Type B pancreatic cell (in vitro differentiated cells): ENCODE data around the gene RPS6KA1. TPM values are rescaled to one million over a fixed set of nuclear protein-coding genes. Genes with fewer than 3 reads are reported as not detected.

Experiments used
- DNase-seq: peaks from one replicate; pipeline ENCODE4 v3.0.0; 2021; ENCODE audit warnings: mixed read lengths; ENCODE audit not compliant: unreplicated experiment; ENCODE audit errors: extremely low spot score
- H3K27ac Mint-ChIP-seq: 2 replicates; pipeline ENCODE4 v1.8.0; 2021; ENCODE audit warnings: mild to moderate bottlenecking, mixed read lengths
- H3K27me3 Mint-ChIP-seq: 2 replicates; pipeline ENCODE4 v1.8.0; 2021; ENCODE audit warnings: mixed read lengths
- H3K36me3 Mint-ChIP-seq: 2 replicates; pipeline ENCODE4 v1.8.0; 2021; ENCODE audit warnings: mixed read lengths
- H3K4me1 Mint-ChIP-seq: one replicate; pipeline ENCODE4 v1.8.0; 2021; ENCODE audit warnings: mixed read lengths; ENCODE audit not compliant: unreplicated experiment
- H3K4me3 Mint-ChIP-seq: 2 replicates; pipeline ENCODE4 v1.8.0; 2021; ENCODE audit warnings: mild to moderate bottlenecking, mixed read lengths
- H3K9me3 Mint-ChIP-seq: 2 replicates; pipeline ENCODE4 v1.8.0; 2021; ENCODE audit warnings: mixed read lengths
- CTCF ChIP-seq: fragments of 200-600 bp; sonication (generic); conservative IDR thresholded peaks from 2 replicates; pipeline ENCODE4 v1.5.0; 2021; ENCODE audit warnings: antibody characterized with exemption, mild to moderate bottlenecking
- total RNA-seq: library from RNA; stranded (reverse); gene quantifications from 2 replicates; pipeline ENCODE4 v1.2.1, GENCODE V29; 2021; ENCODE audit warnings: low replicate concordance

Gene RPS6KA1
- total RNA-seq, 1 donor from 2014 or later: 27.7 TPM

- H3K9me3 Mint-ChIP-seq: no peaks in the 10 kb centered on the region
- no peak for TF ChIP-seq CTCF
- no peak overlapping the region for H3K27ac Mint-ChIP-seq
- no peaks in the 10 kb centered on the region for H3K36me3 Mint-ChIP-seq
- DNase-seq: no peak
- H3K27me3 Mint-ChIP-seq: peaks cover 4% of the 10 kb centered on the region
- H3K4me1 Mint-ChIP-seq: peaks cover 9% of the 10 kb centered on the region
- H3K4me3 Mint-ChIP-seq: no peak overlapping the region
Observed at GRCh38 chr1:26575348-26575747, 45.8 kb downstream of the RPS6KA1 start.

- H3K4me1 Mint-ChIP-seq: peaks cover 9% of the 10 kb centered on the region
- no peak overlapping the region for H3K4me3 Mint-ChIP-seq
- TF ChIP-seq CTCF: no peak
- H3K27me3 Mint-ChIP-seq: peaks cover 4% of the 10 kb centered on the region
- H3K36me3 Mint-ChIP-seq: no peaks in the 10 kb centered on the region
- no peaks in the 10 kb centered on the region for H3K9me3 Mint-ChIP-seq
- DNase-seq: no peak
- no peak overlapping the region for H3K27ac Mint-ChIP-seq
Observed at GRCh38 chr1:26578167-26578566, 48.6 kb downstream of the RPS6KA1 start.

- H3K27ac Mint-ChIP-seq: no peak overlapping the region
- DNase-seq: no peak
- H3K4me1 Mint-ChIP-seq: peaks cover 7% of the 10 kb centered on the region
- H3K9me3 Mint-ChIP-seq: no peaks in the 10 kb centered on the region
- H3K27me3 Mint-ChIP-seq: peaks cover 4% of the 10 kb centered on the region
- no peaks in the 10 kb centered on the region for H3K36me3 Mint-ChIP-seq
- no peak for TF ChIP-seq CTCF
- H3K4me3 Mint-ChIP-seq: no peak overlapping the region
Observed at GRCh38 chr1:26579681-26580111, 50.1 kb downstream of the RPS6KA1 start.

- TF ChIP-seq CTCF: no peak
- no peaks in the 10 kb centered on the region for H3K36me3 Mint-ChIP-seq
- no peak for DNase-seq
- H3K4me3 Mint-ChIP-seq: no peak overlapping the region
- peaks cover 4% of the 10 kb centered on the region for H3K27me3 Mint-ChIP-seq
- H3K27ac Mint-ChIP-seq: no peak overlapping the region
- no peaks in the 10 kb centered on the region for H3K9me3 Mint-ChIP-seq
- peaks cover 3% of the 10 kb centered on the region for H3K4me1 Mint-ChIP-seq
Observed at GRCh38 chr1:26580116-26580515, 50.6 kb downstream of the RPS6KA1 start.

GRCh38 chr1:26581287-26581651 is 51.7 kb downstream of the RPS6KA1 start:
- Mint-ChIP-seq H3K27me3 (peaks cover 4% of the 10 kb centered on the region), H3K9me3 (no peaks in the 10 kb centered on the region), H3K36me3 (no peaks in the 10 kb centered on the region), H3K27ac (no peak overlapping the region), H3K4me1 (no peaks in the 10 kb centered on the region), H3K4me3 (no peak overlapping the region)
- no peak for TF ChIP-seq CTCF
- no peak for DNase-seq
